Suprapubic skin (tissue), 4 donors: ENCODE results near the gene ASCC1.

ENCODE experiments used
- CTCF ChIP-seq, 2 donors: fragments of 200-600 bp in 1 of 2; fragments of 450-650 bp in 1 of 2; sonication (generic) in 1 of 2; IDR thresholded peaks; one replicate each; pipeline ENCODE4 v1.5.1; 2016 to 2019; ENCODE audit warnings: antibody characterized with exemption in 2 of 2, mild to moderate bottlenecking in 1 of 2, moderate library complexity in 1 of 2
- EP300 ChIP-seq: sonication (generic); formaldehyde crosslinking; IDR thresholded peaks from one replicate; pipeline ENCODE4 v1.6.1; 2017; ENCODE audit warnings: antibody characterized with exemption
- POLR2A ChIP-seq, 2 donors: fragments of 450-650 bp; IDR thresholded peaks; one replicate each; pipeline ENCODE4 v1.6.1; 2017; ENCODE audit warnings: antibody characterized with exemption in 2 of 2, mild to moderate bottlenecking in 2 of 2, moderate library complexity in 2 of 2
- POLR2AphosphoS5 ChIP-seq, 3 donors: sonication (generic); formaldehyde crosslinking; IDR thresholded peaks; one replicate each; pipeline ENCODE4 v1.6.1; 2017; ENCODE audit warnings: antibody characterized with exemption in 3 of 3

GRCh38 chr10:72049969-72050781 lies 165.9 kb downstream of the ASCC1 start:
- TF ChIP-seq EP300 (no peak), CTCF (IDR thresholded peaks at IDR 0.05) (no peak), POLR2A (IDR thresholded peaks at IDR 0.05) (no peak), POLR2AphosphoS5 (IDR thresholded peaks at IDR 0.05) (no peak)
